HCT116 (cell line): ENCODE results near the gene PHLDB3. TPM values are rescaled to one million over a fixed set of nuclear protein-coding genes. Genes with fewer than 3 reads are reported as not detected.
A peak's percentile ranks its signal among the peaks of the same experiment; 100 is the strongest.

Experiments used
- ATAC-seq: fragments of 200-7000 bp; cut with Tn5 transposase; 2 replicates; pipeline ENCODE4 v1.9.1; 2020; ENCODE audit warnings: mild to moderate bottlenecking, moderate library complexity
- BruUV-seq: library from RNA; stranded (reverse); fragments of 400-500 nt; replicated peaks from 2 replicates; lab custom pipeline; 2021; lab: Mats Ljungman, UMichigan
- CTCF ChIA-PET: fragments of 300-600 bp; sonication (Branson Sonifier 250); formaldehyde crosslinking; loops from one replicate; lab custom pipeline; 2021; ENCODE audit warnings: antibody characterized with exemption; lab: Charles Lee
- POLR2A ChIA-PET: fragments of 300-600, 350-600 bp; sonication (Branson Sonifier 250); formaldehyde crosslinking; loops from one replicate; lab custom pipeline; 2021; ENCODE audit warnings: antibody characterized with exemption; lab: Charles Lee
- RAD21 ChIA-PET, 2 experiments: fragments of 300-600 bp; sonication (Branson Sonifier 250); formaldehyde crosslinking; loops; one replicate each; lab custom pipeline; 2023; ENCODE audit warnings: low total read pairs in 2 of 2; ENCODE audit not compliant: uncharacterized antibody in 2 of 2, unreplicated experiment in 2 of 2, low non-redundant PET in 1 of 2; lab: Charles Lee
- DNase-seq: peaks from one replicate; pipeline ENCODE4 v3.0.0-alpha.2; 2010; ENCODE audit warnings: low read depth, low spot score
- H2AFZ ChIP-seq: fragments of 200-600 bp; shearing (Covaris generic), sonication (generic); 2 replicates; pipeline ENCODE4 v1.6.1; 2017; ENCODE audit warnings: low read depth, mixed run types, mixed read lengths, antibody characterized with exemption, low read length; ENCODE audit not compliant: poor library complexity, severe bottlenecking
- H3K27ac ChIP-seq: 2 replicates; pipeline ENCODE4 v1.5.1; 2012; ENCODE audit warnings: low read depth, low read length
- H3K27me3 ChIP-seq: fragments of 200-600 bp; sonication (generic); 2 replicates; pipeline ENCODE4 v1.6.1; 2016; ENCODE audit warnings: mixed run types, low read length, mixed read lengths; ENCODE audit not compliant: insufficient read depth
- H3K36me3 ChIP-seq, 2 experiments: fragments of 200-500 bp in 1 of 2; fragments of 200-600 bp in 1 of 2; sonication (Bioruptor generic) in 1 of 2; sonication (generic) in 1 of 2; 2 replicates each; pipeline versions ENCODE4 v1.5.1 to v1.6.1; 2014 to 2016; ENCODE audit warnings: low read length in 2 of 2, inconsistent platforms in 1 of 2, mixed read lengths in 1 of 2, mixed run types in 1 of 2; ENCODE audit not compliant: insufficient read depth in 2 of 2, control insufficient read depth in 1 of 2
- H3K4me1 ChIP-seq, 2 experiments: fragments of 200-600 bp in 1 of 2; sonication (generic) in 1 of 2; 2 replicates each; pipeline versions ENCODE4 v1.5.1 to v1.6.1; 2012 to 2017; ENCODE audit warnings: low read length in 2 of 2, inconsistent platforms in 1 of 2, mild to moderate bottlenecking in 1 of 2, mixed read lengths in 1 of 2, mixed run types in 1 of 2, moderate library complexity in 1 of 2; ENCODE audit not compliant: insufficient read depth in 2 of 2, control insufficient read depth in 1 of 2
- H3K4me2 ChIP-seq: fragments of 200-600 bp; sonication (generic); 2 replicates; pipeline ENCODE4 v1.6.1; 2017; ENCODE audit warnings: mixed run types, low read length, mixed read lengths
- H3K4me3 ChIP-seq, 2 experiments: fragments of 200-600 bp in 1 of 2; sonication (generic) in 1 of 2; replicated peaks in 1 of 2; 2 replicates each; pipeline ENCODE4 v1.5.1; 2011 to 2016; ENCODE audit warnings: low read length in 2 of 2, control low read depth in 1 of 2, low read depth in 1 of 2, mild to moderate bottlenecking in 1 of 2, mixed read lengths in 1 of 2, mixed run types in 1 of 2
- H3K79me2 ChIP-seq: fragments of 200-600 bp; sonication (generic); 2 replicates; pipeline ENCODE4 v1.6.1; 2017; ENCODE audit warnings: mild to moderate bottlenecking, mixed run types, low read length, moderate library complexity, mixed read lengths; ENCODE audit not compliant: insufficient read depth
- H3K9ac ChIP-seq: fragments of 200-600 bp; sonication (generic); 2 replicates; pipeline ENCODE4 v1.6.1; 2016; ENCODE audit warnings: low read length, mixed read lengths
- H3K9me2 ChIP-seq: fragments of 200-600 bp; sonication (generic), shearing (Covaris generic); 2 replicates; pipeline ENCODE4 v1.6.1; 2017; ENCODE audit warnings: mixed run types, mild to moderate bottlenecking, moderate library complexity; ENCODE audit not compliant: insufficient read depth
- H3K9me3 ChIP-seq, 2 experiments: fragments of 200-500 bp in 1 of 2; fragments of 200-600 bp in 1 of 2; sonication (Bioruptor generic) in 1 of 2; sonication (generic) in 1 of 2; 2 replicates each; pipeline ENCODE4 v1.6.1; 2014 to 2017; ENCODE audit warnings: low read length in 2 of 2, mixed read lengths in 2 of 2, inconsistent platforms in 1 of 2, low read depth in 1 of 2, mild to moderate bottlenecking in 1 of 2, mixed run types in 1 of 2, moderate library complexity in 1 of 2; ENCODE audit not compliant: control insufficient read depth in 1 of 2, insufficient read depth in 1 of 2
- H4K20me1 ChIP-seq: fragments of 200-600 bp; sonication (generic), shearing (Covaris generic); 2 replicates; pipeline ENCODE4 v1.6.1; 2017; ENCODE audit warnings: mixed run types, mild to moderate bottlenecking, moderate library complexity; ENCODE audit not compliant: insufficient read depth
- CTCF ChIP-seq, 3 experiments: fragments of 200-600 bp in 1 of 3; sonication (generic) in 1 of 3; IDR thresholded peaks in 2 of 3; conservative IDR thresholded peaks in 1 of 3; 2 replicates each; pipeline ENCODE4 v1.5.1; 2012 to 2017; ENCODE audit warnings: low read depth in 2 of 3, low read length in 2 of 3, antibody characterized with exemption in 1 of 3, borderline replicate concordance in 1 of 3, control low read depth in 1 of 3, mild to moderate bottlenecking in 1 of 3, mixed read lengths in 1 of 3, mixed run types in 1 of 3, moderate library complexity in 1 of 3; ENCODE audit not compliant: insufficient read depth in 1 of 3
- ELF1 ChIP-seq: IDR thresholded peaks from 2 replicates; pipeline ENCODE4 v1.6.1; 2012; ENCODE audit warnings: low read depth, borderline replicate concordance
- EZH2 ChIP-seq: fragments of 200-600 bp; sonication (generic); IDR thresholded peaks from 2 replicates; pipeline ENCODE4 v1.6.1; 2017; ENCODE audit warnings: antibody characterized with exemption, mixed run types
- MAX ChIP-seq: IDR thresholded peaks from 2 replicates; pipeline ENCODE4 v1.6.1; 2012
- RAD21 ChIP-seq: IDR thresholded peaks from 2 replicates; pipeline ENCODE4 v1.6.1; 2012; ENCODE audit warnings: low read depth, mild to moderate bottlenecking
- SIN3A ChIP-seq: IDR thresholded peaks from 2 replicates; pipeline ENCODE4 v1.6.1; 2012; ENCODE audit warnings: low read depth
- SP1 ChIP-seq: IDR thresholded peaks from 2 replicates; pipeline ENCODE4 v1.6.1; 2012; ENCODE audit warnings: low read depth
- SRF ChIP-seq: IDR thresholded peaks from 2 replicates; pipeline ENCODE4 v1.6.1; 2012; ENCODE audit warnings: low read depth
- YY1 ChIP-seq: IDR thresholded peaks from 2 replicates; pipeline ENCODE4 v1.6.1; 2011; ENCODE audit warnings: low read length, low read depth, moderate library complexity, mild to moderate bottlenecking; ENCODE audit not compliant: insufficient replicate concordance; ENCODE audit errors: extremely low read depth
- intact Hi-C: fragments of 100-400 bp; cut with micrococcal nuclease; formaldehyde crosslinking; loops from 2 replicates; pipeline ENCODE4 v1.10.0; 2022
- total RNA-seq: library from RNA; stranded (reverse); gene quantifications from one replicate; pipeline ENCODE4 v1.2.1, GENCODE V29; 2021; ENCODE audit not compliant: unreplicated experiment

Gene PHLDB3
- total RNA-seq, 1 experiment from 2014 or later, result 15.5 TPM

GRCh38 chr19:43467276-43467675 lies 37.3 kb downstream of the PHLDB3 start:
- H3K9ac ChIP-seq, result no peak overlapping the region
- H3K27me3 ChIP-seq, result no peaks in the 10 kb centered on the region
- H2AFZ ChIP-seq, result peak overlapping the region; percentile 63
- no peaks in the 10 kb centered on the region for H4K20me1 ChIP-seq
- H3K4me3 ChIP-seq, result no peak overlapping the region
- TF ChIP-seq MAX (no peak), SIN3A (no peak), ELF1 (no peak), RAD21 (no peak), SRF (no peak), CTCF (IDR thresholded peaks at IDR 0.05 in 2 of 3, conservative IDR thresholded peaks at IDR 0.05 in 1 of 3; ENCODE audit: borderline replicate concordance in 1 of 3, insufficient read depth in 1 of 3, low read depth in 2 of 3, low read length in 2 of 3) (no peak), EZH2 (no peak), SP1 (no peak), YY1 (no peak)
- no peaks in the 10 kb centered on the region for H3K79me2 ChIP-seq
- peak overlapping the region; percentile 43 for H3K4me2 ChIP-seq
- POLR2A ChIA-PET, result interaction anchor here (0.7 kb wide), 1 partner anchor 203 kb away, joined by 3 read pairs; no protein-coding TSS in a partner anchor
- H3K27ac ChIP-seq, result no peak overlapping the region
- no peaks in the 10 kb centered on the region for H3K9me3 ChIP-seq
- H3K9me2 ChIP-seq, result no peaks in the 10 kb centered on the region
- peaks cover 22 to 62% of the 10 kb centered on the region in 2 experiments for H3K4me1 ChIP-seq
- ATAC-seq (no peak), DNase-seq (no peak)
- H3K36me3 ChIP-seq, result no peaks in the 10 kb centered on the region
- no TSS peak for BruUV-seq
- CTCF ChIA-PET, result no interaction called here
- RAD21 ChIA-PET, result interaction anchor here in 1 of 2 experiments (0.6 kb wide), 1 partner anchor 20 kb away, joined by 3 read pairs; no protein-coding TSS in a partner anchor
- intact Hi-C loops, result no loop called here
